ENCODE results near the gene USP53. TPM values are rescaled to one million over a fixed set of nuclear protein-coding genes. Genes with fewer than 3 reads are reported as not detected.
"Not testable (repeated sequence)": the region's sequence is repeated elsewhere in the genome, so short reads cannot be mapped to it uniquely, and the experiment has no call there.

USP53 gene
- total RNA-seq, 3 donors from 2014 or later (not counting 1 experiment from before 2014, with no cell fraction given): 8.9 to 10.5 (median 9.3) TPM

DNA sequence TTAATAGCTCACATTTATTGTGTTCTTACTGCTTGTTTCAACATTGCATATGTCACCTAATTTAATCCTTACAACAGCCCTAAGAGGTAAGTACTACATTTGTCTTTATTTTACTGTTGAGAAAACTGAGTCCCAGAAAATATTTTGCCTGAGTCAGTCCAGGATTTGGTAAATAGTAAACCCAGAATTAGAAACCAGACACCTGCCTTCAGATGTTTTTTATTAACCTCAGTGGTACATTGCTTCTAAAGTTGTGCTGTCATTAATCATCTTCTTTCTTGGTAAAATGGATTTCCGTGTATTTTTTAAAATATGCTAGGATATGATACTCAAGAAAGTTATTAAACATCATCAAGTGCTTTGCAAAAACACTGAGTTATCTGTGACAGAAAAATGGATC, 31.4 kb downstream of the USP53 start:
- H3K36me3 ChIP-seq (ENCODE audit: control insufficient read depth, insufficient read depth, low read length): peaks cover 1% of the 10 kb centered on the region
- Mint-ChIP-seq H3K27me3 (ENCODE audit: low read depth in 2 of 2) (no peaks in the 10 kb centered on the region), H3K36me3 (no peaks in the 10 kb centered on the region), H3K9me3 (no peaks in the 10 kb centered on the region), H3K27ac (no peak overlapping the region), H3K4me3 (no peak overlapping the region), H3K4me1 (no peaks in the 10 kb centered on the region)
- no CpG with 5 or more reads among the region's 1 CpG for WGBS (ENCODE audit: insufficient coverage)
- no peaks in the 10 kb centered on the region for H3K9me3 ChIP-seq (ENCODE audit: control insufficient read depth, insufficient read depth, low read length)
- H3K27ac ChIP-seq (ENCODE audit: low read length): no peak overlapping the region
- H3K27me3 ChIP-seq (ENCODE audit: control insufficient read depth, insufficient read depth, low read length): no peaks in the 10 kb centered on the region
- H3K4me1 ChIP-seq (ENCODE audit: control insufficient read depth, insufficient read depth, low read length): no peaks in the 10 kb centered on the region
- DNase-seq (no peak), ATAC-seq (no peak)
- TF ChIP-seq, protein P1, sequence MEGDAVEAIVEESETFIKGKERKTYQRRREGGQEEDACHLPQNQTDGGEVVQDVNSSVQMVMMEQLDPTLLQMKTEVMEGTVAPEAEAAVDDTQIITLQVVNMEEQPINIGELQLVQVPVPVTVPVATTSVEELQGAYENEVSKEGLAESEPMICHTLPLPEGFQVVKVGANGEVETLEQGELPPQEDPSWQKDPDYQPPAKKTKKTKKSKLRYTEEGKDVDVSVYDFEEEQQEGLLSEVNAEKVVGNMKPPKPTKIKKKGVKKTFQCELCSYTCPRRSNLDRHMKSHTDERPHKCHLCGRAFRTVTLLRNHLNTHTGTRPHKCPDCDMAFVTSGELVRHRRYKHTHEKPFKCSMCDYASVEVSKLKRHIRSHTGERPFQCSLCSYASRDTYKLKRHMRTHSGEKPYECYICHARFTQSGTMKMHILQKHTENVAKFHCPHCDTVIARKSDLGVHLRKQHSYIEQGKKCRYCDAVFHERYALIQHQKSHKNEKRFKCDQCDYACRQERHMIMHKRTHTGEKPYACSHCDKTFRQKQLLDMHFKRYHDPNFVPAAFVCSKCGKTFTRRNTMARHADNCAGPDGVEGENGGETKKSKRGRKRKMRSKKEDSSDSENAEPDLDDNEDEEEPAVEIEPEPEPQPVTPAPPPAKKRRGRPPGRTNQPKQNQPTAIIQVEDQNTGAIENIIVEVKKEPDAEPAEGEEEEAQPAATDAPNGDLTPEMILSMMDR (IDR thresholded peaks at IDR 0.05): no peak
- H3K4me3 ChIP-seq (ENCODE audit: low read length): no peak overlapping the region
- intact Hi-C loops (cut with micrococcal nuclease): no loop called here

DNA sequence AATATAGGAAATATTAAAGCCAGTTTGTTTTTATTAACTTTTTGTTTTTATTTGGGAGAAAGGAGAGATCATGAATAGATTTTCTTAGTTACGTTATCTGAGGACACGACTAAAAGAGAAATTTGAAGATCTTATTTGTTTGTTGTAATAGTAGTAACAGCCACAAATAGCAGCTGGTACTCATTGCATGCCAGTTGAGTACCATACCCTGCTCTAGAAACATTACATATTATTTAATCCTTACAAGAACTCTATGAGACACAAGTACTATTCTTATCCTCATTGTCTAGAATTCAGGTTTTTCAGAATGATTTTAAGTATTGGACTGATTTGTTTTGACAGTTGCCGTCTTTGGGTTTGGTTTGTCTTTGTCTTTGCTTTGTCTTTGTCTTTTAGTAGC, 31.8 kb downstream of the USP53 start:
- no peaks in the 10 kb centered on the region for H3K4me1 ChIP-seq (ENCODE audit: control insufficient read depth, insufficient read depth, low read length)
- H3K27me3 ChIP-seq (ENCODE audit: control insufficient read depth, insufficient read depth, low read length): no peaks in the 10 kb centered on the region
- Mint-ChIP-seq H3K27me3 (ENCODE audit: low read depth in 2 of 2) (no peaks in the 10 kb centered on the region), H3K4me1 (no peaks in the 10 kb centered on the region), H3K36me3 (no peaks in the 10 kb centered on the region), H3K27ac (no peak overlapping the region), H3K4me3 (no peak overlapping the region), H3K9me3 (no peaks in the 10 kb centered on the region)
- H3K4me3 ChIP-seq (ENCODE audit: low read length): no peak overlapping the region
- WGBS (ENCODE audit: insufficient coverage): 83% methylated on average over 3 of the region's 3 CpGs
- intact Hi-C loops (cut with micrococcal nuclease): no loop called here
- H3K9me3 ChIP-seq (ENCODE audit: control insufficient read depth, insufficient read depth, low read length): no peaks in the 10 kb centered on the region
- peaks cover 4% of the 10 kb centered on the region for H3K36me3 ChIP-seq (ENCODE audit: control insufficient read depth, insufficient read depth, low read length)
- H3K27ac ChIP-seq (ENCODE audit: low read length): no peak overlapping the region
- ATAC-seq: no peak
- TF ChIP-seq, protein P1 (IDR thresholded peaks at IDR 0.05): no peak
- DNase-seq: no peak

DNA sequence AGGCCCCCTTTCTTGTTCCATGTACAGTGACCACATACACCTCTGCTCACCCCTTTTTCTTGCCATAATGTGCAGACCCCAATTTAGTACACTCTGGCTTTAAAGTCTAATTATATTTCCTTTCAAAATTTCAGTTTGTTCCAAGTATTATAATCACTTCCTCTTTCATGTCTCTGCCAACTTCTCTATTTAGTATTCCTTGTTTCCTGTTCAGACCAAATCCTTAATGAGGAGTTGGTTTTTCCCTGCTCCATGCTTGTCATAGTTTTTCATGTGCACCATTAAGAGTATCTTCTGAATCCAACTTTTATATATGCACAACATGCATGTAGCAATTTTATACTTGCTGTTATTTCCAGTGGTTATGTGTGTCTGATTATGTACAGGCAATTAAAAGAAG, 32.3 kb downstream of the USP53 start:
- no peaks in the 10 kb centered on the region for H3K4me1 ChIP-seq (ENCODE audit: control insufficient read depth, insufficient read depth, low read length)
- ATAC-seq (no peak), DNase-seq (no peak)
- H3K27me3 ChIP-seq (ENCODE audit: control insufficient read depth, insufficient read depth, low read length): no peaks in the 10 kb centered on the region
- no peaks in the 10 kb centered on the region for H3K9me3 ChIP-seq (ENCODE audit: control insufficient read depth, insufficient read depth, low read length)
- TF ChIP-seq, protein P1 (IDR thresholded peaks at IDR 0.05): no peak
- Mint-ChIP-seq H3K4me3 (no peak overlapping the region), H3K27ac (no peak overlapping the region), H3K4me1 (no peaks in the 10 kb centered on the region), H3K36me3 (no peaks in the 10 kb centered on the region), H3K27me3 (ENCODE audit: low read depth in 2 of 2) (no peaks in the 10 kb centered on the region), H3K9me3 (no peaks in the 10 kb centered on the region)
- no peak overlapping the region for H3K4me3 ChIP-seq (ENCODE audit: low read length)
- H3K27ac ChIP-seq (ENCODE audit: low read length): no peak overlapping the region
- intact Hi-C loops (cut with micrococcal nuclease): no loop called here
- H3K36me3 ChIP-seq (ENCODE audit: control insufficient read depth, insufficient read depth, low read length): peaks cover 4% of the 10 kb centered on the region

DNA sequence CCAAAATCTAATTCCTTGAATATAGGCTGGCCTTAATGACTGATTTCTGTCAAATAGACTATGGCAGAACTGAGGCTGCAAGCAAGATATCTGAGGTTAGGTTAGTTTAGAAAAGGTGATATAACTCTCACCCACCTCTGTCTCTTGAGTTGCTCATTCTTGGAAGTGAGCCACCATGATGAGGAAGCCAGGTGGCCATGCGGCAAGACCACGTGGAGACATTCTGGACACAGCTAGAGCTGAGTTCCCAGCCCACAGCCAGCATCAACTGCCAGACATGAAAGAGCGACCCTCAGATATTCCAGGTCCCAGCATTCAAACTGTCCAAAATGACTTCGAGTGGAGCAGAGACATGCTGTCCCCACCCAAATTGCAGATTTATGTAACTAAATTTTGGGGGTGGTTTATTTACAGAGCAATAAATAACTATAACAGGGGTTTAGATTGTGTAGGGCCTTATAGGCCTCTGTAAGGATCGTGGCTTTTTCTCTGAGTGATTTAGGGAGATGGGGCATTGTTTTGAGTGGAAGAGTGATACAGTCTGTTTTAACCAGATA, 33.7 kb downstream of the USP53 start:
- TF ChIP-seq, protein P1 (IDR thresholded peaks at IDR 0.05): no peak
- DNase-seq (no peak), ATAC-seq (no peak)
- H3K27me3 Mint-ChIP-seq (ENCODE audit: low read depth in 2 of 2): no peaks in the 10 kb centered on the region
- no peaks in the 10 kb centered on the region for H3K27me3 ChIP-seq (ENCODE audit: control insufficient read depth, insufficient read depth, low read length)
- no peak overlapping the region for H3K4me3 ChIP-seq (ENCODE audit: low read length)
- intact Hi-C loops (cut with micrococcal nuclease): no loop called here
- peaks cover 1% of the 10 kb centered on the region for H3K36me3 Mint-ChIP-seq
- H3K9me3 ChIP-seq (ENCODE audit: control insufficient read depth, insufficient read depth, low read length): no peaks in the 10 kb centered on the region
- H3K4me3 Mint-ChIP-seq: no peak overlapping the region
- H3K9me3 Mint-ChIP-seq: no peaks in the 10 kb centered on the region
- H3K4me1 Mint-ChIP-seq: no peaks in the 10 kb centered on the region
- no peaks in the 10 kb centered on the region for H3K4me1 ChIP-seq (ENCODE audit: control insufficient read depth, insufficient read depth, low read length)
- H3K27ac ChIP-seq (ENCODE audit: low read length): no peak overlapping the region
- no peak overlapping the region for H3K27ac Mint-ChIP-seq
- H3K36me3 ChIP-seq (ENCODE audit: control insufficient read depth, insufficient read depth, low read length): peaks cover 4% of the 10 kb centered on the region
- 76% methylated on average over 5 of the region's 5 CpGs for WGBS (ENCODE audit: insufficient coverage)

DNA sequence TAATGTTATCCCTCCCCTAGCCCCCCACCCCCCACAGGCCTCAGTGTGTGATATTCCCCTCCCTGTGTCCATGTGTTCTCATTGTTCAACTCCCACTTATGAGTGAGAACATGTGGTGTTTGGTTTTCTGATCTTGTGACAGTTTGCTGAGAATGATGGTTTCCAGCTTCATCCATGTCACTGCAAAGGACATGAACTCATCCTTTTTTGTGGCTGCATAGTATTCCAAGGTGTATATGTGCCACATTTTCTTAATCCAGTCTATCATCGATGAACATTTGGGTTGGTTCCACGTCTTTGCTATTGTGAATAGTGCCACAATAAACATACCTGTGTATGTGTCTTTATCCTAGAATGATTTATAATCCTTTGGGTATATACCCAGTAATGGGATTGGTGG, 38.5 kb downstream of the USP53 start:
- H3K4me3 Mint-ChIP-seq; H3K27ac ChIP-seq (ENCODE audit: low read length); H3K4me3 ChIP-seq (ENCODE audit: low read length); H3K4me1 Mint-ChIP-seq; DNase-seq; intact Hi-C loops (cut with micrococcal nuclease); H3K36me3 ChIP-seq (ENCODE audit: control insufficient read depth, insufficient read depth, low read length); H3K27ac Mint-ChIP-seq; H3K27me3 Mint-ChIP-seq (ENCODE audit: low read depth in 2 of 2); H3K27me3 ChIP-seq (ENCODE audit: control insufficient read depth, insufficient read depth, low read length); ATAC-seq; H3K4me1 ChIP-seq (ENCODE audit: control insufficient read depth, insufficient read depth, low read length); H3K9me3 Mint-ChIP-seq; H3K9me3 ChIP-seq (ENCODE audit: control insufficient read depth, insufficient read depth, low read length): not testable (repeated sequence)
- WGBS (ENCODE audit: insufficient coverage): 100% methylated on average over 1 of the region's 2 CpGs
- peaks cover 21% of the 10 kb centered on the region for H3K36me3 Mint-ChIP-seq
